Astrocyte (in vitro differentiated cells and primary cell): ENCODE measurements around the gene CES2. TPM values are rescaled to one million over a fixed set of nuclear protein-coding genes. Genes with fewer than 3 reads are reported as not detected.
A peak's percentile ranks its signal among the peaks of the same experiment; 100 is the strongest.

Experiments
- DNase-seq: peaks from one replicate; pipeline ENCODE4 v3.0.0-alpha.2; 2010; ENCODE audit warnings: low read depth
- FAIRE-seq: peaks from 2 replicates; lab custom pipeline; 2011; peaks lifted over from hg19 to GRCh38; lab: Jason Lieb, UNC
- H2AFZ ChIP-seq: 2 replicates; pipeline ENCODE4 v1.6.0; 2012; ENCODE audit warnings: low read depth, low read length, inconsistent platforms
- H3K27ac ChIP-seq: 2 replicates; pipeline ENCODE4 v1.5.1; 2011; ENCODE audit warnings: low read depth, low read length, inconsistent platforms
- H3K27me3 ChIP-seq: 2 replicates; pipeline ENCODE4 v1.6.0; 2011; ENCODE audit warnings: low read length, inconsistent platforms; ENCODE audit not compliant: insufficient read depth
- H3K36me3 ChIP-seq: 2 replicates; pipeline ENCODE4 v1.5.1; 2011; ENCODE audit warnings: low read length, inconsistent platforms; ENCODE audit not compliant: insufficient read depth
- H3K4me1 ChIP-seq: 2 replicates; pipeline ENCODE4 v1.5.1; 2011; ENCODE audit warnings: low read length, inconsistent platforms; ENCODE audit not compliant: insufficient read depth
- H3K4me2 ChIP-seq: 2 replicates; pipeline ENCODE4 v1.6.0; 2012; ENCODE audit warnings: low read length, inconsistent platforms
- H3K4me3 ChIP-seq: 2 replicates; pipeline ENCODE4 v1.5.1; 2011; ENCODE audit warnings: low read depth, mild to moderate bottlenecking, low read length, inconsistent platforms; ENCODE audit not compliant: insufficient read depth
- H3K79me2 ChIP-seq: 2 replicates; pipeline ENCODE4 v1.6.0; 2012; ENCODE audit warnings: mild to moderate bottlenecking, low read length, inconsistent platforms; ENCODE audit not compliant: insufficient read depth
- H3K9ac ChIP-seq: 2 replicates; pipeline ENCODE4 v1.6.0; 2012; ENCODE audit warnings: mild to moderate bottlenecking, low read length, inconsistent platforms
- H3K9me3 ChIP-seq: 2 replicates; pipeline ENCODE4 v1.5.1; 2012; ENCODE audit warnings: low read depth, mild to moderate bottlenecking, low read length, inconsistent platforms; ENCODE audit not compliant: insufficient read depth
- H4K20me1 ChIP-seq: 2 replicates; pipeline ENCODE4 v1.6.0; 2012; ENCODE audit warnings: low read length, inconsistent platforms; ENCODE audit not compliant: insufficient read depth
- H3K27ac Mint-ChIP-seq: one replicate; pipeline ENCODE4 v1.8.0; 2021; ENCODE audit warnings: mild to moderate bottlenecking, mixed read lengths; ENCODE audit not compliant: unreplicated experiment
- H3K27me3 Mint-ChIP-seq: one replicate; pipeline ENCODE4 v1.8.0; 2021; ENCODE audit warnings: low read depth, mixed read lengths; ENCODE audit not compliant: unreplicated experiment
- H3K36me3 Mint-ChIP-seq: one replicate; pipeline ENCODE4 v1.8.0; 2021; ENCODE audit warnings: low read depth, mixed read lengths; ENCODE audit not compliant: unreplicated experiment
- H3K4me1 Mint-ChIP-seq: one replicate; pipeline ENCODE4 v1.8.0; 2021; ENCODE audit warnings: low read depth, mixed read lengths; ENCODE audit not compliant: unreplicated experiment
- H3K4me3 Mint-ChIP-seq: one replicate; pipeline ENCODE4 v1.8.0; 2021; ENCODE audit warnings: mild to moderate bottlenecking, moderate library complexity, mixed read lengths; ENCODE audit not compliant: unreplicated experiment
- H3K9me3 Mint-ChIP-seq: one replicate; pipeline ENCODE4 v1.8.0; 2021; ENCODE audit warnings: mild to moderate bottlenecking, mixed read lengths; ENCODE audit not compliant: unreplicated experiment
- CTCF ChIP-seq: IDR thresholded peaks from 2 replicates; pipeline ENCODE4 v1.5.1; 2011; ENCODE audit warnings: low read depth, mild to moderate bottlenecking, inconsistent platforms, low read length, moderate library complexity; ENCODE audit not compliant: insufficient read depth
- EZH2 ChIP-seq: IDR thresholded peaks from 2 replicates; pipeline ENCODE4 v1.6.1; 2012; ENCODE audit warnings: mild to moderate bottlenecking, low read length, inconsistent platforms; ENCODE audit not compliant: insufficient read depth
- total RNA-seq: library from RNA; stranded (reverse); gene quantifications from 2 replicates; pipeline ENCODE4 v1.2.1, GENCODE V29; 2021

Gene CES2
- total RNA-seq, 1 donor from 2014 or later, result 28.8 TPM

GRCh38 chr16:66926961-66927436 is 8.3 kb upstream of the CES2 start:
- peak; percentile 89 for DNase-seq
- Mint-ChIP-seq H3K9me3 (no peaks in the 10 kb centered on the region), H3K27ac (peak overlapping the region; percentile 93), H3K27me3 (peaks cover 26% of the 10 kb centered on the region), H3K36me3 (peaks cover 5% of the 10 kb centered on the region), H3K4me3 (no peak overlapping the region), H3K4me1 (peaks cover 29% of the 10 kb centered on the region)
- FAIRE-seq, result peak; percentile 54
- TF ChIP-seq EZH2, result no peak
- TF ChIP-seq CTCF, result no peak
- no peaks in the 10 kb centered on the region for H3K79me2 ChIP-seq
- peak overlapping the region; percentile 69 for H3K4me2 ChIP-seq
- H3K27me3 ChIP-seq, result peaks cover 9% of the 10 kb centered on the region
- peaks cover 29% of the 10 kb centered on the region for H4K20me1 ChIP-seq
- H3K9ac ChIP-seq, result peak overlapping the region; percentile 36
- peak overlapping the region; percentile 59 for H3K27ac ChIP-seq
- peaks cover 34% of the 10 kb centered on the region for H3K4me1 ChIP-seq
- H3K4me3 ChIP-seq, result no peak overlapping the region
- H2AFZ ChIP-seq, result no peak overlapping the region
- H3K36me3 ChIP-seq, result peaks cover 2% of the 10 kb centered on the region
- no peaks in the 10 kb centered on the region for H3K9me3 ChIP-seq

GRCh38 chr16:66927918-66928649 is 7.2 kb upstream of the CES2 start:
- peaks cover 9% of the 10 kb centered on the region for H3K36me3 Mint-ChIP-seq
- peaks cover 19% of the 10 kb centered on the region for H3K27me3 Mint-ChIP-seq
- no peak for DNase-seq
- H3K4me1 ChIP-seq, result peaks cover 31% of the 10 kb centered on the region
- peaks cover 35% of the 10 kb centered on the region for H4K20me1 ChIP-seq
- no peak for TF ChIP-seq EZH2
- no peak for TF ChIP-seq CTCF
- peak overlapping the region; percentile 69 for H3K4me2 ChIP-seq
- peak overlapping the region; percentile 36 for H3K9ac ChIP-seq
- H3K36me3 ChIP-seq, result peaks cover 3% of the 10 kb centered on the region
- peaks cover 7% of the 10 kb centered on the region for H3K27me3 ChIP-seq
- H3K9me3 Mint-ChIP-seq, result no peaks in the 10 kb centered on the region
- H3K79me2 ChIP-seq, result peaks cover 9% of the 10 kb centered on the region
- H3K4me3 Mint-ChIP-seq, result peak overlapping the region; percentile 61
- no peaks in the 10 kb centered on the region for H3K9me3 ChIP-seq
- FAIRE-seq, result no peak
- H3K4me1 Mint-ChIP-seq, result peaks cover 29% of the 10 kb centered on the region
- H3K27ac Mint-ChIP-seq, result peak overlapping the region; percentile 93
- no peak overlapping the region for H3K4me3 ChIP-seq
- peak overlapping the region; percentile 59 for H3K27ac ChIP-seq
- no peak overlapping the region for H2AFZ ChIP-seq
